Measurements from ENCODE around the gene MBNL2. TPM values are rescaled to one million over a fixed set of nuclear protein-coding genes. Genes with fewer than 3 reads are reported as not detected.

The MBNL2 gene, protein sequence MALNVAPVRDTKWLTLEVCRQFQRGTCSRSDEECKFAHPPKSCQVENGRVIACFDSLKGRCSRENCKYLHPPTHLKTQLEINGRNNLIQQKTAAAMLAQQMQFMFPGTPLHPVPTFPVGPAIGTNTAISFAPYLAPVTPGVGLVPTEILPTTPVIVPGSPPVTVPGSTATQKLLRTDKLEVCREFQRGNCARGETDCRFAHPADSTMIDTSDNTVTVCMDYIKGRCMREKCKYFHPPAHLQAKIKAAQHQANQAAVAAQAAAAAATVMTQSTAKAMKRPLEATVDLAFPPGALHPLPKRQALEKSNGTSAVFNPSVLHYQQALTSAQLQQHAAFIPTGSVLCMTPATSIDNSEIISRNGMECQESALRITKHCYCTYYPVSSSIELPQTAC
- total RNA-seq, result 76.4 and 78.2 TPM in 2 replicates

DNA sequence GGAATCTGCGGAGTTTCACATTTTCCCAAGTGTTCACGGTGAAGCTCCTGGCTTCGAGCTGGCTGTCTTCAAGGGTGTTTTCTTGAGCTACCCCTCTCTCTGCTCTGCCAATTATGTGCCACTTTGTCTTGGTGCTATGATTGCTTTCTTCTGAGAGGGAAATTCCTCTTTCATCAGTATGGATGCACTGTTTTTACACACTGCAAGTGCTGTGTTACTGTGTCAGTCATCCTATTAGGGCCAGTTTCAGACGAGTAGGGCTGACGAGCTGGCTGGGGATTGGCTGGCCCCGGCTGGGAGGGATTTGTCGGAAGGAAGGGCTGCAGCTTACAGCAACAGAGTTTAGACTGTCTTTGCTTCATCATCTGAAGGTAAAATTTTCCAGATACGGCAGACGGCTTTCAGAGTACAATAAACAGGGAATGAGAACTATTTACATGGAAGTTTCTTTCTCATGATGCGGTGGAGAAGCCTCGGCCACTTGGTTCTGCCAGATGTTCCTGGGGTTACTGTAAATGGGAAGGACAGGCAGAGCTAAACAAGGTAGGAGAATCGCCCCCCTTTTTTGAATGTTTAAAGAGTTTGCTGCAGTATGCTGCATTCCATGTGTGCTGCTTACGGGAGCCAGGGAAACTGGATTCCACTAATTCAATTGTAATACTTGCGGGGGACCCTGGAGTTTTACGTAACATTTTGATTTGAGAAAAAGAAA, at the start of gene MBNL2:
Gene MBNL2 (plus strand): TSS at position 345 of the 712 bp plus-strand sequence. CDS start 53,903 bp downstream, outside the sequence.

DNA sequence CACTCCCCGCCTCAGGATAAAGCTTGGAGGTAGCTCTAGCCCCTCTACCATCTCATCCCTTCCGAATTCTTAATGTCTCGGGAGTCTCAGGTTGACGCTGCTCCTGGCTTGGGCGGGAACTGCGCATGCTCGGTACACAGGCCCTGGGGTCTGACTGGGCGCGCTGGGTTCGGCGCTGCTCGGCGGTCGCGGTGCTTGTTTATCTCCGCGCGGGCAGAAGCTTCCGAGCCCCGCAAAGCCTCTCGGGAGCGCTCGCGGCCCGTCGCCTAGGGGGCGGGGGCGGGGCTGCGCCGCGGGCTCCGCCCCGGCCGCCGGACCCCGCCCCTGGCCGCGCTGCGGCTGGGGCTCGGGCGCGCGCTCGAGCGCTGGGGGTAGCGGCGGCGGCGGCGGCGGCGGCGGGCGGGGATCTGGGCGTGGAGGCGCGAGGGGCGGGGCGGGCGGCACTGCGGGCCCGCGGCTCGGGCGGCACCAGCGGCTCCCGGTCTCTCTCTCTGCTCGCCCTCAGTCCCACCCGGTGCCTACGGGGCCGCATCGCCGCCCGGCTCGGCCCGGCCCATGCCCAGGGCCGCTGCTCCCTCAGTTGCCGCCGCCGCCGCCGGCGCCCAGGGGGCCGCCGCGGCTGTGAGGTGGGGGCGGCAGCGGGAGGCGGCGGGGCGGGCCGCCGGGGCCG, 211.7 kb downstream of the MBNL2 start, which contains the start of gene RAP2A:
Gene RAP2A (plus strand): TSS at position 443 of the 670 bp plus-strand sequence. CDS start 302 bp downstream, outside the sequence.

Other genes with a start within 250 kb of the MBNL2 start
- not detected in 2 replicates for gene OXGR1, start 227.9 kb upstream of the MBNL2 start, total RNA-seq
- 30.7 and 56.4 TPM in 2 replicates for gene RAP2A, start 211.8 kb downstream of the MBNL2 start, total RNA-seq